Fibroblast of mammary gland (primary cell): ENCODE results near the gene IFI44.

ENCODE experiments used
- DNase-seq: peaks from one replicate; pipeline ENCODE4 v3.0.0-alpha.2; 2010; ENCODE audit warnings: low read depth
- H3K4me3 ChIP-seq: 2 replicates; pipeline ENCODE4 v1.5.1; 2011; ENCODE audit warnings: low read depth, mild to moderate bottlenecking, low read length, moderate library complexity; ENCODE audit not compliant: control insufficient read depth
- CTCF ChIP-seq: conservative IDR thresholded peaks from 2 replicates; pipeline ENCODE4 v1.5.1; 2011; ENCODE audit warnings: low read depth, low read length, inconsistent platforms; ENCODE audit not compliant: control insufficient read depth, insufficient read depth

The IFI44 gene

GRCh38 chr1:78702426-78702825 is 52.8 kb downstream of the IFI44 start:
- DNase-seq = no peak
- no peak for TF ChIP-seq CTCF

GRCh38 chr1:78703806-78704205 is 54.2 kb downstream of the IFI44 start:
- H3K4me3 ChIP-seq = no peak overlapping the region
- DNase-seq = no peak
- TF ChIP-seq CTCF = no peak

More at GRCh38 chr1:78702426-78702825, 52.8 kb downstream of the IFI44 start:
- H3K4me3 ChIP-seq = no peak overlapping the region

- TF ChIP-seq CTCF = no peak
- no peak overlapping the region for H3K4me3 ChIP-seq
- no peak for DNase-seq
Measured at GRCh38 chr1:78712467-78713051, 62.9 kb downstream of the IFI44 start.

- no peak overlapping the region for H3K4me3 ChIP-seq
- no peak for TF ChIP-seq CTCF
- no peak for DNase-seq
Measured at GRCh38 chr1:78713297-78713696, 63.7 kb downstream of the IFI44 start.
